SHP77 (cell line): ENCODE data around the gene ST6GALNAC6.
A peak's percentile ranks its signal among the peaks of the same experiment; 100 is the strongest.

Experiments used
- DNase-seq, 2 experiments: peaks; one replicate each; lab custom pipeline; 2025; lab: John Stamatoyannopoulos, UW

The ST6GALNAC6 gene

DNA sequence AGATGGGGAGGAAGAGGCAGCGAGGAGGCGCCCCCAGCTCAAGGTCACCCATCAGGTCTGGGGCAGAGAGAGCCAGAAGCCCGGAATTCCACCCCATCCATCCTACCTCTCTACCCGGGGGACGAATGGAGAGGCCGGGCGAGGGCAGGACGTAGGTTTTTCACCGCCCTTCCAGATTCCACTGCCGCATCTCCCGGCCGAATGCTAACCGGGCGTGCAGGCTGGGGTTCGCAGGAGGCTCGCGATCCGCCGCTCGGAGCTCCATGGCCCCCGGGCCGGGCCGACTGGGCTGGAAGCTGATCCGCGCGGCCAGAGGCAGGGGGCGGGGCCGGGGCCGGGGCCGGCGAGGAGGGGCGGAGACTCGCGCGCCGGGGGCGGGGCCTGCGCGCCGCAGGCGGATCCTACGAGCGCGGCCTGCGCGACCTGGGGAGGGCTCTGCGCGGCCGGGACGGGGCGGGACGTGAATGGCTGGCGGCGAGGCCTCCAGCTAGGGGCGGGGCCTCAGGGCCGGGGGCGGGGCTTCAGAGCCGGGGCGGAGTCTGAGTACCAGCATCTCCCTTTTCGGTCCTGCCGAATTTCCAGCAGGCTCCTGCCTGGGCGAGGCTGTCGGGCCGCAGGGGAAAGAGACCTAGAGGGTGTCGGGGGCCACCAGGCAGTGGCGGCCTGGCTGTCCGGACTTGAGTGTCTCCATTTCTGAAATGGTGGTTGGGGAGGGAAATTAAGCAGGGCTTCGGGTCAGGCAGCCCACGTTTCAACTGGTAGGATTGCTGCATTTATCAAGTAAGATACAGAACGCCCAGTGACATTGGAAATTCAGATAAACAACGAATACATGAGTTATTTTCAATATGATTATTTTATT, 17.5 kb upstream of the ST6GALNAC6 start, which contains the start of gene ST6GALNAC4:
ST6GALNAC4 (minus strand) TSS at position 322 of the 862 bp plus-strand sequence. CDS start 622 bp downstream, outside the sequence.
- peak; percentile 70 to 92 for DNase-seq

DNA sequence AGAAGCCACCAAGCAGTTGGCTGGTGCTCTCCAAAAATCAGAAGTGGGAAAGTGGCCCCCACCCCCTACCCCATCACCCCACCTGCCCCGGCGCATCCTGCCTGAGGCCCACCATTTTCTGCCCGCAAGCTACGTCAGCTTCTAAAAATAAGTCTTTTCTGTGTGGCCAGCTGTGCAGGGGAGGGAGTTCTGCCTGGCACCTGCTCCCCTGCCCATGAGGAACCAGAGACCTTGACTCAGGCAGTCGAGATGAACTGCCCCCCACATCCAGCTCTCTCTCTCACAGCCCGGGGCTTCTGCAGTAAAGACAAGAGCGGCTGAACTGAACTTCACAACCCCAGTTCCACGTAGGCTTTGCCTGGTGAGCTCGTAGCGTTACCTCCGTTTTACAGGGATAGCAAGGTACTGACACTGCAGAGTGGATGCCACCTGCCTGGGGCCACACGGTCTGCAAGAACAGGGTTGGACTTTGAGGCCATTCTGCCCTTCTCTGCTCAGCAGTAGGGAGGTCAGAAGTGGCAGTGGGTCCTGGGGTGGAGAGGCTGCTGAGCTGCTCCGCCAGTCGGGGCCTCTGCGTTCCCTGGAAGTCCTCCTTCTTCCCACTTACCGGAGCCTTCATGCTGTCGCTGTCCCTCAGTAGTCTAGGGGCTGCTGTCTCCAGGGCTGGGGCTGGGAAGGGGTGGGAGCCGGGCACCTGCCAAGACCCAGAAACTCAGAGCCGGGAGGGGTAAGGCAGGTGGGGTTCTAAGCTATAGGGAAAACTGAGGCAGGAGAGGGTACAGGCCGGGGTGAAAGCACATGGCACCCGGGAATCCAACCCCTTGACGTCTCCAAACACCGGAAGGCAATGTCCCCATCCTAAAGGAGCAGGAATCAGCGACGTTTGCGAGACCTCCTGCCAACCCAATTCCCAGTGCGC, 16.7 kb upstream of the ST6GALNAC6 start:
- peak; percentile 84 to 90 for DNase-seq

DNA sequence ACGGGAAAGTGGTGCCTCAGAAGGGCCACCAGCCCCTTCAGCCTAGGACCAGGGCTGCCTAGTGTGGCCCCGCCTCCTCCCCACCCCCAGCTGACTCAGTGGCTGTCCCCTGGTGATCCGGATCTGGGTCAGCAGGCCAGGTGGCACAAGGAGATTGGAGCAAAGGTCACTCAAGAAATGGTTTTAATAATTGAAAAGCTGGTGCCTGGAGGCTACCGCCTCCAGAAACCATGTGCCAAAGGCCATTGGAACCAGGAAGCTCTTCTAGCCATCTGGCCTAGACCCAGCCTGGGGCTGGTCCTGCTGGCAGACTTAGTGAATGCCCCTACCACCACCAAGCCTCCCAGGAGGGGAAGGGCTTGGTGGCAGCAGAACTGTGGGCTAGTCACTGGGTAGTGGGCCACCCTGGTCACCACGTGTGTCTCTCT, 15.9 kb upstream of the ST6GALNAC6 start:
- DNase-seq: peak in 1 of 2 experiments; percentile 74

DNA sequence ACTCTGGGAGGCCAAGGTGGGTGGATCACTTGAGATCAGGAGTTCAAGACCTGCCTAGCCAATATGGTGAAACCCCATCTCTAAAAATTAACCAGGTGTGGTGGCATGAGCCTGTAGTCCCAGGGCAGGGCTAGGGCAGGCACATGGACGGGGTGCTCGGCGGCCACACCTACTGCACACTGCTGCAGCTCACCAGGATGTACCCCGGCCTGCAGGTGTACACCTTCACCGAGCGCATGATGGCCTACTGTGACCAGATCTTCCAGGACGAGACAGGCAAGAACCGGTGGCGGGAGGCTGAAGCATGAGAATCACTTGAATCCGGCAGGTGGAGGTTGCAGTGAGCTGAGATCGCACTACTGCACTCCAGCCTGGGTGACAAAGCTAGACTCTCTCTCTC, 14.3 kb upstream of the ST6GALNAC6 start:
- no peak for DNase-seq

DNA sequence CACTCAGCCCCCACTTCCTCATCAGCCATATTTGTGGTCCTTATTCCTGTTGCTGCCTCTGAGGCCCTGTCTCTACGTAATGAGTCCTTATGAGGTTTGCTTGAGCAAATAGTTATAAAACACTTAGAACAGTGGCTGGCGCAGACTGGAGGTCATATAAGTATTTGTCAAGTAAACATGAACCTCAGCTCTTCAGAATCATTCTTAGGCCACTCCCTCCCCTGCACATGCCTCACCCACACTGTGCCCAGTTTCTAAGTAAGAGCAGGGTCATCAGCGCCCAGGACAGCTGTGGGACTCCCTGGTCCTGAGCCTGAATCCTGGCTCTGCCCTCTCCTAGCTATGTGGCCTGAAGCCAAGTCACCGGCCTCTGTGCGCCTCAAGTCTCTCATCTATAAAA, 13.5 kb upstream of the ST6GALNAC6 start:
- peak; percentile 46 to 68 for DNase-seq

DNA sequence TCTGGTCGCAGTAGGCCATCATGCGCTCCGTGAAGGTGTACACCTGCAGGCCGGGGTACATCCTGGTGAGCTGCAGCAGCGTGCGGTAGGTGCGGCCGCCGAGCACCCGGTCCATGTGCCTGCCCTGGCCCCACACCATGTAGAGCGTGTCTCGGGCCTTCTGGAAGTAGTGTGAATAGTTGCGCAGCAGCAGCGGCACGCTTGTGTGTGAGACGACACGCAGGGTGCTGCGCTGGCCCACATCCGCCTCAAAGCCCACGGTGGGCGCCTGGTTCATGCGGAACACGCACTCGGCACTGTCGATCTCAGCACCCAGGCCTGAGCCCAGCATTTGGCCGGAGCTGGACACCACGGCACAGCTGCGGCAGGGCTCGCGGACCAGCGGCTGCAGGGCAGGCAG, 12.9 kb upstream of the ST6GALNAC6 start:
- no peak for DNase-seq

DNA sequence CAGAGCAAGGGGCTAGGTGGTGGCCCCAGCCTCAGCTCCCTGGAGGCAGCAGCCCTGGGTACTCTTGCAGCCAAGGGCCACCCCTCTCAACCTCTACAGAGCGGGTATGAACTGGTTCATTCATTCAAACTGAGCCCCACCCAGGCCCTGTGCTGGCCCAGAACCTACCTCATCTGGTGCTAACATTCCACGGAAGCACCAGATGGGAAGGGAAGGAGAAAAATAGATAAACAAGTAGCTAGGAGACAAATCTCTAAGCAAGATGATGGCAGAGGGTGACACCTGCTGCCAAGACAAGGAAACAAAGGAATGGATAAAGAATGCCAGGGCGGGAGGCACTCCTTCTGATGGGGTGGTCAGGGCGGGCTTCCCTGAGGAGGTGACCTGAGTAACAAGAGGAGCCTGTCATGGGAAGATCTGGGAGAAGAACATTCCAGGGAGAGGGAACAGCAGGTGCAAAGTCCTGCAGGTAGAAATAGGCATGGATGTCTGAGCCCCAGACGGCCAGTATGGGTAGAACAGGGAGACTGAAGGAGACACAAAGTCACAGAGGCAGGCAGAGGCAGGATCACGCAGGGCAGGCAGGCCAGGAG, 11.3 kb upstream of the ST6GALNAC6 start:
- no peak for DNase-seq

DNA sequence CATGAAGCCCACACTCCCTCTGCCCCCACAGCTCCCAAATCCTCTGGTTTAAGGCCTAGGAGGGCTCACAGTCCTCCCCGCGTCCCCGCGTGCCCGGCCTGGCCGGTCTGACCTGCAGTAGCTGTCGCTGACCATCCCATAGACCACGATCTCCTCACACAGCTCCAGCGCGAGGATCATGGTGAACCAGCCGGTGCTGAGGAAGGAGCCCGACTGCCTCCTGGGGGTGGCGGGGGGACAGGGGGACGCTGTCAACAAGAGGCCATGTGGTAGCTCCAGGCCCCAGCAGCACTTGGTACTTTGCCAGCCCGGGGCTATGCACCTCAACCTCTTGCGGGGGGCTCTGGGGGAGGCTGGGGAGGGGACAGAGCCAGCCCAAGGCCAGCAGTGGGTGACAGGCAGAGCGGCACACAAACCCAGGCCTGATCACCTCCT, 10.5 kb upstream of the ST6GALNAC6 start:
- DNase-seq: no peak

DNA sequence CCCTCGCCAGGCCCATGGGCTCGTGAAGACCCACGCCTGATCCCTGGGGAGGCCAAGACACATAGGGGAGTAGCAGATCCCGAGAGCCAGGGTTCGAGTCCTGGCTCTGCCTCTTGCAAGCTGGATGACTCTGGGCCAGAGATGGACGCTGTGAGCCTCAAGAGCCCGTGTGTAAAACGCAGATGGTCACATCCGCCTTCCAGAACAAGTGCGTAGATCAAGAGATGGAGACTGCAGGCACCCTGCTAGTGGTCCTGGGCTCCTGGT, 9.2 kb upstream of the ST6GALNAC6 start:
- no peak for DNase-seq

DNA sequence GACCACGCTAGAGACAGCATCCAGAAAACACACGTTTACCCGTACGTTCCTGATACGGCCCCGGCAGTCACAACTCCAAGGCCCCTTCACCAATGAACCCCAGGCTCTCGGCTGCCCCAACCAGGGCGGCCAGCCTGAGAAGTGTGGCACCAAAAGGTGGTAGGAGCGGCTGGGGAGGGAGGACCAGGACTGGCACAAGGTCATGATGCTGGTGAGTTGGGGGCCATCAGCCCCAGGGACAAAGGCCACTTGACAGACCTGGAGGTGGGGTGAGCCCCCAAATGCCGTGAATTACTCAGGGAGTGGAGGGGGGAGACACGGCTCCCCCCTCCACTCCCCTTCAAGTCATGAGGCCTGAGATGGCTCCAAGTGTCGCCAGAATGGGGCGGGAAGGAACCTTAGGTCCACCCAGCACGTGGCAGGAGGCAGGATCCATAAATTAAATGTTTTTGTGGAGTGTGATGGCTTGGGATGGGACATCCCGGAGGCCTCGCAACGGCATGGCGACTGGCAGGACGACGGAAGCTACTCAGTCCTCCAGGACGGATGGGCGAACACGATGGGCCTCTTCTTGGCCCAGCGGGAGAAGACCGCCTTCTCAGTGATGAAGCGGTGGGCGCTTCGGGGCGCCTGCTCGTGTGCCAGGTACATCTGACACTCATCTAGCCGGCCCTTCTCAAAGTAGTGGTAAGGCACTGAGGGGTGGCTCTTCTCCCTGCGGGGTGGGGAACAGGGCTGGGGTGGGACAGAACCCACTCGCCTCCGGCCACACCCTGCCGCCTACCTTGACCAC, 8.7 kb upstream of the ST6GALNAC6 start:
- no peak for DNase-seq

DNA sequence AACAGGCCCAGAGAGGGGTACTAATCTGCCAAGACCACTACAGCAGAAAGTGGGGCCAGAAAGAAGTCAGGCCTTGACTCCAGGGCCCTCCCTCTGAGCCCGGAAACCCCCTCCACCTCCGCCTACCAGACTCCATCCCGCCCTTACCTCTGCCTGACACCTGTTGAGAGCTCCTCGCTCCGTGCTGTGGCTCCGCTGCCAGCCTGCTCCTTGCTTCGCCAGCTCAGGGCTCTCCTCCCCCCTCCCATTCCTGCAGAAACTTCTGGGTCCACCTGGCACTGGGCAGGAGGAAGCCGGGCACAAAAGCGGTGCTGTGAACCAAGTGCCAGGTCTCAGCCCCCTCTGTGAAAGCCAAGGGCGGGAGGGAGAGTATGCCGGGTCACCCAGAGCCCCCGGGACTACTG, 6.4 kb upstream of the ST6GALNAC6 start:
- DNase-seq: no peak

DNA sequence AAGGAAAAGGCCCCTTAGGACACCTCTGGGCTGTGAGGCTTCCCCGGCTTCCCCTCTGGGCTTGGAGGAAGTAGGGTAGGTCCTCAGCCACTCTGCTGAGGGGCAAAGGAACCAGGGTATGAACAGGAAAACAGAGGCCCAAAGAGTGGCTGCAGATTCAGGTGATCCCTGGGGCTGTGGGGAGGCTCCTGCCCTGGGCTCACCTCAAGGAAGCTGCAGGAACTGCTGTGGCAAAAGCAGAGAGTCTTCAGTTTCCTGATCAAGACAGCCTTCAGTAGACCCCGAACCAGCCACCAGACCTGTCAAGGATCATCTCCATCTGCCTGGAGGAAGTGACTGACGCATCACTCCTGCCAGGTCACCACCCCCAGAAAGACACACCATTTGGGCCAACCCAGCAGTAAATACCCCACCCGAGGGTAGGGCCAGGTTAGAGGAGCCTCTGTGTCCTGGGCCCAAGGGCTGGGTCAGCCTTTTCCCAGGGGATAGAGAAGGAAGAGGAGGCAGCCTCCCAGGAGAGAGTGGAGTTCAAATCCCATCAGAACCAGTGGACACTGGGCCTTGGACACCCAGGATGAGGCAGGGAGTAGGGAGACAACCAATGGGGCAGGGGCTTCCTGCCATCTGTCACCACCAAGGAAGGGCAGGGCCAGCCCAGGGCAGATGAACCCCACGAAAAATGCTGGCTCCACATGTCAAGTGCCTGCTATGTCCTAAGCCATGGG, 5.8 kb upstream of the ST6GALNAC6 start:
- DNase-seq: no peak

DNA sequence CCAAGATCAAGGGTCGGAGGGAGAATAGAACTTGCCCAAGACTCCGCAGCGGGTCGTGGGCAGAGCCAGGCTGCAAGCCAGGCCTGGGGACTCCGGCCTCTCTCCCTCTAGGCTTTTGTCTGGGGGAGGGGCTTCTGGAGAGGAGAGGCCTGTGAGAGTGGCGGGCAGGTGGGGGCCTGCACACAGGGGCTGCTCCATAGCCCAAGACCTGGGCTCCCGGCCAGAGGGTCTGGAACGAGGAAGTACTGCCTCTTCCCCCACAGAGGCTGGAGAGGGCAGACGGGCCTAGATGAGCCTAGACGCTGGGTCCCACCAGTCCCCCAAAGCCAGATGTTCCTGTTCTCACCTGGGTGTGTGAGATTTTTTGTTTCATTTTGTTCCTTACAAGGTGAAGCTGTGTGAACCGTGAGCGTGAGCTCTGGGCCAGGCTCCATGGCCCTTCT, 5.2 kb upstream of the ST6GALNAC6 start:
- DNase-seq: no peak

DNA sequence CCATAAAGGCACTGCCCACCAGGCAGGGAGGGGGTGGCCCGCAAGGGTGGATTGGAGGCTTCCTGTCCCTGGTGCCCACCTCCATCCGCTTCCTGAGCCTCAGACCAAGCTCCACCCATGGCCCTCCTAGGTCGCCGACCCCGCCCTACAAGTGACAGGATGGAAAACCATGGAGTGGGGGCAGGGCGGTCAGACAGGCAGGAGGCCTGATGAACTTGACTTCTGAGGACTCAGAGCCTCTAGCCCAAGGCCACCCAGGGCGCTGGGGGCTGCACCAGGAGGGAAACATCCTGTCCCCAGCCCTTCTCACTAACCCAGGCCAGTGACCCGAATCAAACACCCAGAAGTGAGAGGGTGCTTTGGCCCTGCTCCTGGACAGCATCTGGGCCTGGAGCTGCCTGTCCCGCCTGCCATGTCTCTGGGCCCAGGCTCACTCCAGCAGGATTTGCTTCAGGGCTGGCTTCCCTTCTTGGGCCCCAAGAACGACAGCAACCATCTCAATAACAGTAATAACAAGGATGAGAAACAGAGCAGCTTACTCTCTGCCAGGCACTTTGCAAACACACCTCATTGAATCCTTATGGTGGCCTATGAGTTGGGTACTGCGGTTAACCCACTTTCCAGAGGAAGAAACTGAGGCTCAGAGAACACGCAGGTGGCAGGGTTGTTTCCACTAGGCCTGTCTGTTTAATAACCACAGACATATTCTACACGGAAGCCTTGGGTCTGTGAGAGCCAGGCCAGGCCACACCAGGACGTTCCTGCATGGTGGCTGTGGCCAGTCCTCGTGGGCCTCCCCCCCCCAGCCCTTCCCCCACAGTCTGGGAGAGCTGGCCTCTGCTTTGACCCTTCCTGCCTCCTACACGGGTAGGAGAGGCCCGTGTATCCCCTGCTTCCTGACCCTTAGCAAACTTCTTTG, 4.4 kb upstream of the ST6GALNAC6 start:
- DNase-seq: no peak

DNA sequence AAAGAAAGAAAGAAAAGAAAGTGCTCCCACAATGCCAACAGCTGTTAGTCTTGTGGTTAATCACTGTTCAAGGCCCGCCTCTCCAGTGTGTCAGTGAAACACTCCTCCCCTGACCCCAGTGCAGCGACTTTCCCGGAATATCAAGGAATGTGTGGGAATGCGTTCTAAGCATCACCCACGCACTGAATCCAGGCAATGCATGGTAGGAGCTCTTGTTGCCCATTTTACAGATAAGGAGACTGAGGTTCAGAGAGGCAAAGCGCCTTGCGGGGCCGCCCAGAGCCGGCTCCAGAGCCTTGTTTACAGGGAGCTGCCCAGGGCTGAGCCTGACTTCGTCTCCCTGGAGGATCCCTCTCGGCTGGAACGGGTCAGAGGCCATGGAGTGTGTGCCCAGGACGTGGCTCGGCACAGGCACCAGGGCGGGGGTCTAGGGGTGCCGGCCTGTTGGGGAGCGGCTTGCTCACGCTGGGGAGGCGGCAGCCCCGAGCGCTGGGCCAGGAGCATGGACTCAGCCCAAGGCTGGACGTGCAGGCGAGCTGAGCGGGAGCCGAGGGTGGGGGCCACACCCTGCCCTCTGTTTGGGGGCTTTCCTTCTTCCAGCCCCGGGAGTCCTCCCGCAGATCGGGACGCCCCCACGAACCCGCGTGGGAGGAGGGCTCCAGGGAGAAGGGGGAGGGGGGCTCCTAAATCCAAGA, 823 bp downstream of the ST6GALNAC6 start:
- DNase-seq: no peak

DNA sequence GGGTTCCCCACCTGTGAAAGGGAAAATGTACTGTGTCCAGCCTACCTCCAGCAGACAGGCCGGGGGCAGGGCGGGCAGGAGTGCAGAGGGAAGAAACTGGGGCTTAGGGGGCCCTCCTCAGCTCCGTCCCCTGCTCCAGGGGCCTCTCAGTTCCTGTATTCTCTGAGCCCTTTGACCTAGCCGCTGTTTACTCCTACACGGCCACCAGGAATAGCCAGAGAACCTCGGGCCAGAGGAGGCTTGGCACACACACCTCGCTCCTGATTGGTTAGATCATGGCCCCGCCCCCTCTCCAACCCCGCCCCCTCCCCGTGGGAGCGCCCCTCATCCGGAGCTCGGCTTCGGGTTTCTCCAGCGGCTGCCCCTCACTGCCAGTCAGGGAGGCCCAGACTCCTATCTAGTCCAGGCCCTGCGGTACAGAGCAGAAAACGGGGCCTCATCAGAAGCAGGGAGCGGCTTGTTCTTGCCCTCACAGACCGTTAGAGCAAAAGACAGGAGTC, 2.2 kb downstream of the ST6GALNAC6 start:
- no peak for DNase-seq

DNA sequence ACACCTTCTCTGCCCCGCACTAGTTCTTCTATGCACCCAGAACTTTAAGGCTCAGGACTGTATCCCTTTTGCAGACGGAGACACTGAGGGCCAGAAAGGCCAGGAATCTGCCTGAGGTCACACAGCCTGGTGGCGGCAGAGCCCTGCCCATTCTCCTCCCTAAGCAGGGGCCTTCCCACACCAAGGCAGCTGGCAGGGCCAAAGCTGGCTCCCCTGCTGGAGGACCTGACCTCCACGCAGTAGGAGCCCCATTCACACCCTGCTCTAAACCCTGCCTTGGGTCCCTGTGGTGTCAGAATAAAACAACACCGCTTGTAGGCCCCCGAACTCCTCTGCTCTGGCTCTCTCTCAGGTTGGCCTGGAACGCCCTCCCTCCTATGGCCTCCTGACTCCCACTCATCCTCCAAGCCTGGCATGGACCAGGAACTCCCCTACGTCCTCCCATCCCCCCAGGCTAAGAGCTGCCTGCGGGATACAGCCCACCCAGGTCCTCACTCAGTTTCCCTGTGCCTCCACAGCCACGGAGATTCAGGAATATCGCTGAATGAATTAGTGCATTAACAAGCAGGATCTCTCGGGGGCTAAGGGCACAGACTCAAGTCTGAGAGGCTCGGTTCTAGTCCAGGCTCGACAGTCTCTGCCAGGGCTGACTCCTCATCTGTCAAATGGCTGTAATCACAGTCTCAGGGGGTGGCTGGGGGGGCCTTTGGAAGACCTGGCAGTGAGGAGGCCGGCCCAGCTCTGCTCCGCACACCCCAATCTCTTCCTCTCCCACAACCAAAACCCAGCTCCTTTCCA, 2.8 kb downstream of the ST6GALNAC6 start:
- no peak for DNase-seq

DNA sequence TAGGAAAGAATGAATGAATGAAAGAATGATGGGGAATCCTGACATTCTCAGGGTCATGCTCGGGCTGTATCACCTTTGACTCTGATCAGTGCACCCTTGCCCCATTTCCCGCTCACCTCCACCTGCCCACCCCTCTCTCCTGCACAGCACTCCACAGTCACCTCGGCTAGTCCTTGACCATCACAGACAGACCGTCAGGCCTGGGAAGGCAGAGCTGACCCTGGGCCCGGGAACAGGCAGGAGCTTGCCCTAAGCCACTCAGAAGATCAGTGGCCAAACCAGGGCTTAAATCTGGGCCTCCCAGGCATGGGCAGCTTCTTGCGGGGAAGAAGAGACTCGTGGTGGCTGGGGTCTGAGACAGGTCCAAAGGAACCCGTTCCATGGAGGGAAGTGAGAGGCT, 3.6 kb downstream of the ST6GALNAC6 start:
- no peak for DNase-seq
